HepG2 (cell line): ENCODE data around the gene ENO1. TPM values are rescaled to one million over a fixed set of nuclear protein-coding genes. Genes with fewer than 3 reads are reported as not detected.

Experiments used
- ATAC-seq: fragments of 200-7000 bp; cut with Tn5 transposase; 3 replicates; pipeline ENCODE4 v1.9.1; 2020; ENCODE audit warnings: mild to moderate bottlenecking, moderate library complexity
- BruUV-seq: library from RNA; stranded (reverse); fragments of 400-500 nt; replicated peaks from 2 replicates; lab custom pipeline; 2021; lab: Mats Ljungman, UMichigan
- CTCF ChIA-PET: fragments of 300-600 bp; formaldehyde crosslinking; extraction: SDS; loops from one replicate; lab custom pipeline; 2021; ENCODE audit warnings: low total read pairs, inconsistent platforms, low intra/inter-chr PET ratio; lab: Yijun Ruan, JAX
- POLR2A ChIA-PET: fragments of 350-600 bp; sonication (Branson Sonifier 250); formaldehyde crosslinking; loops from one replicate; lab custom pipeline; 2020; ENCODE audit warnings: antibody characterized with exemption, inconsistent platforms; lab: Yijun Ruan, JAX
- DNase-seq: peaks from one replicate; pipeline ENCODE4 v3.0.0-alpha.2; 2015; ENCODE audit warnings: low spot score
- FAIRE-seq: peaks from 3 replicates; lab custom pipeline; 2011; peaks lifted over from hg19 to GRCh38; lab: Jason Lieb, UNC
- H2AFZ ChIP-seq: one replicate; pipeline ENCODE4 v1.6.1; 2011; ENCODE audit warnings: low read length, inconsistent platforms
- H3K27ac ChIP-seq: fragments of 300-600 bp; 3 replicates; pipeline ENCODE4 v1.8.0; 2011; ENCODE audit warnings: mixed run types, mild to moderate bottlenecking, mixed read lengths, low read length, inconsistent platforms; ENCODE audit not compliant: insufficient read depth; ENCODE audit errors: extremely low read length
- H3K27me3 ChIP-seq, 2 experiments: fragments of 200-600 bp in 1 of 2; 2 replicates in 1 of 2; 3 replicates in 1 of 2; pipeline versions ENCODE4 v1.6.0 to v1.8.0; 2011; ENCODE audit warnings: low read length in 2 of 2, mild to moderate bottlenecking in 2 of 2, moderate library complexity in 2 of 2, inconsistent platforms in 1 of 2; ENCODE audit not compliant: insufficient read depth in 2 of 2, control insufficient read depth in 1 of 2
- H3K36me3 ChIP-seq, 2 experiments: fragments of 200-600 bp in 1 of 2; replicated peaks in 1 of 2; 2 replicates in 1 of 2; 3 replicates in 1 of 2; pipeline versions ENCODE4 v1.5.1 to v1.8.0; 2011; ENCODE audit warnings: low read length in 2 of 2, inconsistent platforms in 1 of 2; ENCODE audit not compliant: insufficient read depth in 2 of 2, control insufficient read depth in 1 of 2
- H3K4me1 ChIP-seq: 2 replicates; pipeline ENCODE4 v1.5.1; 2012; ENCODE audit warnings: low read length, inconsistent platforms; ENCODE audit not compliant: insufficient read depth
- H3K4me2 ChIP-seq: 2 replicates; pipeline ENCODE4 v1.6.0; 2011; ENCODE audit warnings: low read depth, low read length, inconsistent platforms
- H3K4me3 ChIP-seq, 3 experiments: fragments of 200-600 bp in 1 of 3; sonication (generic), shearing (Covaris generic) in 1 of 3; replicated peaks in 1 of 3; 2 replicates each; pipeline ENCODE4 v1.5.1; 2011 to 2016; ENCODE audit warnings: low read length in 3 of 3, inconsistent platforms in 2 of 3, low read depth in 2 of 3, mild to moderate bottlenecking in 2 of 3, control low read depth in 1 of 3, mixed read lengths in 1 of 3; ENCODE audit not compliant: insufficient read depth in 1 of 3
- H3K79me2 ChIP-seq: one replicate; pipeline ENCODE4 v1.6.1; 2011; ENCODE audit warnings: low read length, inconsistent platforms; ENCODE audit not compliant: insufficient read depth
- H3K9ac ChIP-seq: 2 replicates; pipeline ENCODE4 v1.6.0; 2011; ENCODE audit warnings: mild to moderate bottlenecking, low read depth, low read length, inconsistent platforms; ENCODE audit not compliant: insufficient read depth
- H3K9me3 ChIP-seq: 2 replicates; pipeline ENCODE4 v1.5.1; 2012; ENCODE audit warnings: mild to moderate bottlenecking, low read length
- H4K20me1 ChIP-seq: 2 replicates; pipeline ENCODE4 v1.6.0; 2011; ENCODE audit warnings: inconsistent platforms, mild to moderate bottlenecking, low read length, moderate library complexity; ENCODE audit not compliant: insufficient read depth
- ADNP ChIP-seq: sonication (generic); formaldehyde crosslinking; IDR thresholded peaks from 2 replicates; pipeline ENCODE4 v1.4.0; 2020; ENCODE audit warnings: missing genetic modification reagents
- ARHGAP35 ChIP-seq: sonication (generic); formaldehyde crosslinking; IDR thresholded peaks from 2 replicates; pipeline ENCODE4 v1.9.0; 2022; ENCODE audit warnings: mild to moderate bottlenecking, inconsistent platforms, moderate library complexity, missing genetic modification reagents, borderline replicate concordance
- CBX1 ChIP-seq: IDR thresholded peaks from one replicate; pipeline ENCODE4 v1.6.1; 2016; ENCODE audit warnings: antibody characterized with exemption, low read depth
- HCFC1 ChIP-seq: fragments of 150-350 bp; IDR thresholded peaks from 2 replicates; pipeline ENCODE4 v1.6.1; 2014; ENCODE audit warnings: low read depth, low read length
- HMGXB3 ChIP-seq: sonication (generic); formaldehyde crosslinking; IDR thresholded peaks from 2 replicates; pipeline ENCODE4 v1.4.0; 2020; ENCODE audit warnings: missing genetic modification reagents, borderline replicate concordance
- HOXA5 ChIP-seq: sonication (generic); formaldehyde crosslinking; IDR thresholded peaks from 2 replicates; pipeline ENCODE4 v1.4.0; 2020; ENCODE audit warnings: missing genetic modification reagents
- KDM5B ChIP-seq: sonication (generic); formaldehyde crosslinking; IDR thresholded peaks from 2 replicates; pipeline ENCODE4 v1.4.0; 2020; ENCODE audit warnings: missing genetic modification reagents, mild to moderate bottlenecking, borderline replicate concordance
- MYC ChIP-seq: sonication (generic); formaldehyde crosslinking; IDR thresholded peaks from 2 replicates; pipeline ENCODE4 v1.9.0; 2021; ENCODE audit warnings: missing genetic modification reagents, borderline replicate concordance
- NBN ChIP-seq: fragments of 450-650 bp; conservative IDR thresholded peaks from 2 replicates; pipeline ENCODE4 v1.6.1; 2017
- NFE2L1 ChIP-seq: sonication (generic); formaldehyde crosslinking; IDR thresholded peaks from 2 replicates; pipeline ENCODE4 v1.4.0; 2020; ENCODE audit warnings: missing genetic modification reagents, mild to moderate bottlenecking, borderline replicate concordance
- REXO4 ChIP-seq: sonication (generic); formaldehyde crosslinking; IDR thresholded peaks from 2 replicates; pipeline ENCODE4 v1.8.0; 2022; ENCODE audit warnings: missing genetic modification reagents, mild to moderate bottlenecking, borderline replicate concordance
- TSC22D2 ChIP-seq: sonication (generic); formaldehyde crosslinking; IDR thresholded peaks from 2 replicates; pipeline ENCODE4 v1.5.1; 2020; ENCODE audit warnings: missing genetic modification reagents, mild to moderate bottlenecking, borderline replicate concordance
- U2AF2 ChIP-seq: fragments of 200-400 bp; formaldehyde crosslinking; IDR thresholded peaks from 2 replicates; pipeline ENCODE4 v1.6.1; 2017; ENCODE audit warnings: low read depth, mild to moderate bottlenecking, low read length
- ZNF446 ChIP-seq: sonication (generic); formaldehyde crosslinking; IDR thresholded peaks from 2 replicates; pipeline ENCODE4 v1.5.0; 2020; ENCODE audit warnings: mild to moderate bottlenecking, missing genetic modification reagents
- ZNF720 ChIP-seq: sonication (generic); formaldehyde crosslinking; IDR thresholded peaks from 2 replicates; pipeline ENCODE4 v1.4.0; 2020; ENCODE audit warnings: missing genetic modification reagents
- ZNF788 ChIP-seq: sonication (generic); formaldehyde crosslinking; IDR thresholded peaks from 2 replicates; pipeline ENCODE4 v1.5.0; 2020; ENCODE audit warnings: mild to moderate bottlenecking, missing genetic modification reagents, borderline replicate concordance
- whole genome bisulfite sequencing: methylation state at CpG from one replicate; pipeline ENCODE4 v1.1.6; 2017; ENCODE audit warnings: low lambda C conversion rate; 5-methylcytosine and 5-hydroxymethylcytosine counted together
- in situ Hi-C: cut with HindIII; loops from 2 replicates; pipeline ENCODE4 v1.10.0; 2017; ENCODE audit warnings: low pct_unique_long_range_greater_than_20kb; ENCODE audit not compliant: extremely low pct_ligation_motif_present
- intact Hi-C: fragments of 100-400 bp; cut with micrococcal nuclease; formaldehyde crosslinking; loops from one replicate; pipeline ENCODE4 v1.10.0; 2022; ENCODE audit not compliant: unreplicated experiment
- polyA plus RNA-seq, 8 experiments: library from polyadenylated mRNA; depleted of rRNA in 3 of 8; stranded (reverse) in 7 of 8; unstranded in 1 of 8; fragments of >200 nt; fragmentation: Illumina TruSeq in 4 of 8; extraction: Trizol in 4 of 8; gene quantifications; 2 replicates each; pipeline versions ENCODE4 v1.2.1 to v1.2.3, GENCODE V29; 2011 to 2016; ENCODE audit warnings: low read depth in 4 of 8, missing spikeins in 1 of 8, mixed read lengths in 1 of 8; ENCODE audit not compliant: insufficient read depth in 1 of 8
- total RNA-seq, 5 experiments: library from RNA; depleted of rRNA; stranded (reverse); fragments of >200 nt; fragmentation: Illumina TruSeq; extraction: Trizol; gene quantifications; 2 replicates each; pipeline ENCODE4 v1.2.3, GENCODE V29; 2016; ENCODE audit warnings: low read depth in 1 of 5

The ENO1 gene
- total and polyA plus RNA-seq, 2 of the 13 experiments (the other 11 are each of a cell fraction or from before 2014, with no cell fraction given): 1,559 to 3,103 TPM

- ATAC-seq (no peak), FAIRE-seq (no peak), DNase-seq (no peak)
- CTCF ChIA-PET: no interaction called here
- H4K20me1 ChIP-seq: no peaks in the 10 kb centered on the region
- TF ChIP-seq ZNF446 (CRISPR knock-in tag) (no peak), REXO4 (CRISPR knock-in tag) (no peak), KDM5B (no peak), HMGXB3 (CRISPR knock-in tag) (no peak), U2AF2 (no peak), ADNP (CRISPR knock-in tag) (no peak), TSC22D2 (no peak), CBX1 (no peak), ZNF720 (CRISPR knock-in tag) (no peak), ARHGAP35 (CRISPR knock-in tag) (no peak), NBN (no peak), HCFC1 (no peak), HOXA5 (no peak), MYC (CRISPR knock-in tag) (no peak), NFE2L1 (CRISPR knock-in tag) (no peak), ZNF788 (CRISPR knock-in tag) (no peak)
- no peak overlapping the region for H3K9ac ChIP-seq
- WGBS: 53% methylated on average over 11 of the region's 14 CpGs
- no peaks in the 10 kb centered on the region for H3K36me3 ChIP-seq
- BruUV-seq: no TSS peak
- H3K4me2 ChIP-seq: no peak overlapping the region
- no peaks in the 10 kb centered on the region for H3K9me3 ChIP-seq
- no peak overlapping the region for H3K27ac ChIP-seq
- H3K79me2 ChIP-seq: no peaks in the 10 kb centered on the region
- intact Hi-C loops: no loop called here
- no peak overlapping the region for H3K4me3 ChIP-seq
- no peak overlapping the region for H2AFZ ChIP-seq
- POLR2A ChIA-PET: interaction anchor here (0.9 to 1.1 kb wide), 2 partner anchors 13 to 19 kb away, joined by 3 read pairs; partner anchors contain the start of gene RERE
- no peaks in the 10 kb centered on the region for H3K27me3 ChIP-seq
- in situ Hi-C loops: loop anchor here (25.0 kb wide), 1 partner anchor 274 kb away; no protein-coding TSS in a partner anchor
- H3K4me1 ChIP-seq: peaks cover 33% of the 10 kb centered on the region
These were observed 42.4 kb downstream of the ENO1 start for GRCh38 chr1:8835941-8836643.
